ENCODE results near the gene HPCAL1. TPM values are rescaled to one million over a fixed set of nuclear protein-coding genes. Genes with fewer than 3 reads are reported as not detected.

The HPCAL1 gene
- total and polyA plus RNA-seq, 7 experiments from 2014 or later, result 44.9 to 137 (median 89.2) TPM

GRCh38 chr2:10278029-10278762 is 24.5 kb upstream of the HPCAL1 start:
- H3K4me3 Mint-ChIP-seq, result no peak overlapping the region
- Histone ChIP-seq H3K27ac (ENCODE audit: low read depth, low read length) (no peak overlapping the region), H3K4me3 (ENCODE audit: low read length) (no peak overlapping the region), H3K27me3 (ENCODE audit: control insufficient read depth in 2 of 2, insufficient read depth in 2 of 2, low read length in 2 of 2) (no peaks in the 10 kb centered on the region), H3K9me3 (ENCODE audit: control insufficient read depth in 2 of 3, low read length in 3 of 3) (no peaks in the 10 kb centered on the region), H3K36me3 (ENCODE audit: control insufficient read depth in 2 of 3, insufficient read depth in 3 of 3, low read length in 3 of 3) (no peaks in the 10 kb centered on the region), H3K4me1 (ENCODE audit: control insufficient read depth in 2 of 2, insufficient read depth in 2 of 2, low read length in 2 of 2) (peaks cover 0 to 5% of the 10 kb centered on the region in 2 donors)
- H3K27ac Mint-ChIP-seq, result peak overlapping the region in 3 of 9 donors; percentile 16 to 71 (median 69)
- intact Hi-C loops (cut with micrococcal nuclease), result no loop called here
- H3K27me3 Mint-ChIP-seq, result no peaks in the 10 kb centered on the region
- peaks cover 5 to 25% (median 8%) of the 10 kb centered on the region in 7 donors for H3K4me1 Mint-ChIP-seq
- ChIA-PET CTCF (interaction anchor here (1.0 kb wide), 1 partner anchor 131 kb away, joined by 3 read pairs; no protein-coding TSS in a partner anchor), POLR2A (no interaction called here)
- no peaks in the 10 kb centered on the region for H3K36me3 Mint-ChIP-seq
- peaks cover 0 to 7% (median 0%) of the 10 kb centered on the region in 11 donors for H3K9me3 Mint-ChIP-seq
- ATAC-seq, result peak; percentile 82
- DNase-seq, result peak in 1 of 9 donors; percentile 34

GRCh38 chr2:10278763-10279471 is 23.8 kb upstream of the HPCAL1 start:
- no peaks in the 10 kb centered on the region for H3K36me3 Mint-ChIP-seq
- POLR2A ChIA-PET, result interaction anchor here (1.0 kb wide), 1 partner anchor 26 kb away, joined by 3 read pairs; no protein-coding TSS in a partner anchor

GRCh38 chr2:10279472-10279870 is 23.2 kb upstream of the HPCAL1 start:
- H3K27ac ChIP-seq (ENCODE audit: low read depth, low read length), result no peak overlapping the region
- peaks cover 0 to 5% of the 10 kb centered on the region in 2 donors for H3K4me1 ChIP-seq (ENCODE audit: control insufficient read depth in 2 of 2, insufficient read depth in 2 of 2, low read length in 2 of 2)
- ChIA-PET CTCF (interaction anchor here (0.5 to 1.2 kb wide), 3 partner anchors 129 to 136 kb away, joined by 3 to 5 read pairs (median 3); no protein-coding TSS in a partner anchor), POLR2A (interaction anchor here (0.9 to 1.0 kb wide), 2 partner anchors 13 to 26 kb away, joined by 3 read pairs; no protein-coding TSS in a partner anchor)
- H3K27me3 ChIP-seq (ENCODE audit: control insufficient read depth in 2 of 2, insufficient read depth in 2 of 2, low read length in 2 of 2), result no peaks in the 10 kb centered on the region
- no peaks in the 10 kb centered on the region for H3K36me3 ChIP-seq (ENCODE audit: control insufficient read depth in 2 of 3, insufficient read depth in 3 of 3, low read length in 3 of 3)
- ATAC-seq (no peak), DNase-seq (no peak)
- H3K4me3 ChIP-seq (ENCODE audit: low read length), result no peak overlapping the region
- Mint-ChIP-seq H3K27me3 (no peaks in the 10 kb centered on the region), H3K4me1 (peaks cover 5 to 25% (median 13%) of the 10 kb centered on the region in 7 donors), H3K9me3 (peaks cover 0 to 7% (median 0%) of the 10 kb centered on the region in 11 donors), H3K27ac (peak overlapping the region in 2 of 9 donors; percentile 13 to 73), H3K4me3 (peak overlapping the region in 1 of 10 donors; percentile 2), H3K36me3 (no peaks in the 10 kb centered on the region)
- no peaks in the 10 kb centered on the region for H3K9me3 ChIP-seq (ENCODE audit: control insufficient read depth in 2 of 3, low read length in 3 of 3)
- intact Hi-C loops (cut with micrococcal nuclease), result no loop called here

More at GRCh38 chr2:10278763-10279471, 23.8 kb upstream of the HPCAL1 start:
- H3K27me3 ChIP-seq (ENCODE audit: control insufficient read depth in 2 of 2, insufficient read depth in 2 of 2, low read length in 2 of 2), result no peaks in the 10 kb centered on the region
- H3K27ac ChIP-seq (ENCODE audit: low read depth, low read length), result no peak overlapping the region
- no peaks in the 10 kb centered on the region for H3K36me3 ChIP-seq (ENCODE audit: control insufficient read depth in 2 of 3, insufficient read depth in 3 of 3, low read length in 3 of 3)
- H3K4me1 Mint-ChIP-seq, result peaks cover 5 to 25% (median 13%) of the 10 kb centered on the region in 7 donors
- CTCF ChIA-PET, result interaction anchor here (0.5 to 1.0 kb wide), 2 partner anchors 130 to 136 kb away, joined by 3 to 5 read pairs; no protein-coding TSS in a partner anchor
- ATAC-seq (no peak), DNase-seq (no peak)
- intact Hi-C loops (cut with micrococcal nuclease), result no loop called here
- no peaks in the 10 kb centered on the region for H3K9me3 ChIP-seq (ENCODE audit: control insufficient read depth in 2 of 3, low read length in 3 of 3)
- H3K9me3 Mint-ChIP-seq, result peaks cover 0 to 7% (median 0%) of the 10 kb centered on the region in 11 donors
- H3K27me3 Mint-ChIP-seq, result no peaks in the 10 kb centered on the region
- H3K4me3 Mint-ChIP-seq, result peak overlapping the region in 1 of 10 donors; percentile 2
- H3K27ac Mint-ChIP-seq, result peak overlapping the region in 5 of 9 donors; percentile 18 to 71 (median 48)
- H3K4me3 ChIP-seq (ENCODE audit: low read length), result no peak overlapping the region
- peaks cover 0 to 5% of the 10 kb centered on the region in 2 donors for H3K4me1 ChIP-seq (ENCODE audit: control insufficient read depth in 2 of 2, insufficient read depth in 2 of 2, low read length in 2 of 2)

DNA sequence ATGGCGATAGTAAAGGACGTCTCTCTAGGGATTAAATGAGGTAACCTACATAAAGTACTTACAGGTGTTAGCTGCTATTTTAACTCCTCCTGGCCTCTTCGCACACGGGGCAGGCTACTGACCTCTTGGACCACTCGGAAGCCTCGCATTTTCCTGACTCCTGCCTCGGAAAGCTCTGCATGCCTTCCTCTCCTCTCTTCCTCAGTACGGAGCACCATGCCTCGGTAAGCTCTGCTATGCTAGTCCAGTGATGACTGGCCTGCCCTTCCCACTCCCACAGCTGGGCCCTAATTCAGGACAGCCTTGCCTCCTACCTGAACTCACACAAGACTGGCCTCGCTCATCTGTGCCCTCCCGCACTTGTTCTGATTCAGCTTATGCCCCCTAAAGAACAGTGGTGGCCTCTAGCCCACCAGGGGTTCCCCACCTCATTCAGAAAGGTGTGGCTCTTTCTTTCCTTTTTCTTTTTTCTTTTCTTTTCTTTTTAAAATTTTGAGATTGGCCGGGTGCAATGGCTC is 22.7 kb upstream of the HPCAL1 start:
- POLR2A ChIA-PET, result interaction anchor here (0.9 kb wide), 1 partner anchor 13 kb away, joined by 3 read pairs; no protein-coding TSS in a partner anchor
- Mint-ChIP-seq H3K36me3 (no peaks in the 10 kb centered on the region), H3K27ac (peak overlapping the region in 2 of 9 donors; percentile 59 to 73), H3K27me3 (no peaks in the 10 kb centered on the region), H3K9me3 (peaks cover 0 to 7% (median 0%) of the 10 kb centered on the region in 11 donors), H3K4me3 (no peak overlapping the region), H3K4me1 (peaks cover 5 to 28% (median 13%) of the 10 kb centered on the region in 7 donors)
- DNase-seq (no peak), ATAC-seq (no peak)
- Histone ChIP-seq H3K4me3 (ENCODE audit: low read length) (no peak overlapping the region), H3K27me3 (ENCODE audit: control insufficient read depth in 2 of 2, insufficient read depth in 2 of 2, low read length in 2 of 2) (no peaks in the 10 kb centered on the region), H3K4me1 (ENCODE audit: control insufficient read depth in 2 of 2, insufficient read depth in 2 of 2, low read length in 2 of 2) (peaks cover 0 to 5% of the 10 kb centered on the region in 2 donors), H3K36me3 (ENCODE audit: control insufficient read depth in 2 of 3, insufficient read depth in 3 of 3, low read length in 3 of 3) (no peaks in the 10 kb centered on the region), H3K9me3 (ENCODE audit: control insufficient read depth in 2 of 3, low read length in 3 of 3) (no peaks in the 10 kb centered on the region), H3K27ac (ENCODE audit: low read depth, low read length) (no peak overlapping the region)
- intact Hi-C loops (cut with micrococcal nuclease), result no loop called here
- CTCF ChIA-PET, result interaction anchor here (1.2 kb wide), 1 partner anchor 128 kb away, joined by 3 read pairs; no protein-coding TSS in a partner anchor

- CTCF ChIA-PET, result no interaction called here
- peaks cover 0 to 5% (median 0%) of the 10 kb centered on the region in 11 donors for H3K9me3 Mint-ChIP-seq
- intact Hi-C loops (cut with micrococcal nuclease), result no loop called here
- DNase-seq (no peak), ATAC-seq (no peak)
- no peak overlapping the region for H3K4me3 Mint-ChIP-seq
- H3K27me3 ChIP-seq (ENCODE audit: control insufficient read depth in 2 of 2, insufficient read depth in 2 of 2, low read length in 2 of 2), result no peaks in the 10 kb centered on the region
- H3K36me3 ChIP-seq (ENCODE audit: control insufficient read depth in 2 of 3, insufficient read depth in 3 of 3, low read length in 3 of 3), result no peaks in the 10 kb centered on the region
- POLR2A ChIA-PET, result no interaction called here
- H3K4me1 ChIP-seq (ENCODE audit: control insufficient read depth in 2 of 2, insufficient read depth in 2 of 2, low read length in 2 of 2), result peaks cover 0 to 5% of the 10 kb centered on the region in 2 donors
- H3K27ac ChIP-seq (ENCODE audit: low read depth, low read length), result no peak overlapping the region
- no peaks in the 10 kb centered on the region for H3K36me3 Mint-ChIP-seq
- peak overlapping the region in 2 of 9 donors; percentile 15 to 46 for H3K27ac Mint-ChIP-seq
- no peaks in the 10 kb centered on the region for H3K27me3 Mint-ChIP-seq
- H3K9me3 ChIP-seq (ENCODE audit: control insufficient read depth in 2 of 3, low read length in 3 of 3), result no peaks in the 10 kb centered on the region
- no peak overlapping the region for H3K4me3 ChIP-seq (ENCODE audit: low read length)
- H3K4me1 Mint-ChIP-seq, result peaks cover 5 to 32% (median 13%) of the 10 kb centered on the region in 7 donors
Observed at GRCh38 chr2:10281891-10282290, 20.8 kb upstream of the HPCAL1 start.

DNA sequence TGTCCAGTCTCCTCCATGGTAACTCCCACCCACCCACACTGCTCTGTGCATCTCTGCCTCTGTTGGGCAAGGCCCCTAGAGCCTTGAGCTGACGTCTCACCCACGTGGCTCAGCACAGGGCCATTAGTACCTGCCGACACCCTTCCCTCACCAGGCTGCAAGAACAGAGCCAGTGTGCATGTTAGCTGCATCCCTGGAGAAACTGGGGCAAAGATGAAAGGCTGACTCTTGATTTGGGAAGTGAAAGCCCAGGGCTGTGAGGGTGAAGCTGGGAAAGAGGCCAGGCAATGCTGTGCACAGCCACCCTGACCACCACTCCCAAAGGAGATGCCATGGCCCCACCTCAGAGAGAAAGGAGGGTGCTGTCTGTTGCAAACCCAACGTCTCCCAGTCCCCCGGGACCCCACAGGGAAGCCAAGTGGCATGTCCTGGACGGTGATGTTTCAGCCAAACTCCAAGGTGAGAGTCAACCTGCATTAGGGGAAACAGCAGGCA is 20.0 kb upstream of the HPCAL1 start:
- Mint-ChIP-seq H3K9me3 (peaks cover 0 to 2% (median 0%) of the 10 kb centered on the region in 11 donors), H3K4me3 (no peak overlapping the region), H3K27me3 (no peaks in the 10 kb centered on the region), H3K27ac (peak overlapping the region in 1 of 9 donors; percentile 15), H3K4me1 (peaks cover 5 to 27% (median 11%) of the 10 kb centered on the region in 7 donors), H3K36me3 (no peaks in the 10 kb centered on the region)
- no peak overlapping the region for H3K4me3 ChIP-seq (ENCODE audit: low read length)
- POLR2A ChIA-PET, result no interaction called here
- H3K27me3 ChIP-seq (ENCODE audit: control insufficient read depth in 2 of 2, insufficient read depth in 2 of 2, low read length in 2 of 2), result no peaks in the 10 kb centered on the region
- CTCF ChIA-PET, result no interaction called here
- no peak for ATAC-seq
- H3K4me1 ChIP-seq (ENCODE audit: control insufficient read depth in 2 of 2, insufficient read depth in 2 of 2, low read length in 2 of 2), result peaks cover 0 to 5% of the 10 kb centered on the region in 2 donors
- no peaks in the 10 kb centered on the region for H3K36me3 ChIP-seq (ENCODE audit: control insufficient read depth in 2 of 3, insufficient read depth in 3 of 3, low read length in 3 of 3)
- no peak for DNase-seq
- no peak overlapping the region for H3K27ac ChIP-seq (ENCODE audit: low read depth, low read length)
- H3K9me3 ChIP-seq (ENCODE audit: control insufficient read depth in 2 of 3, low read length in 3 of 3), result no peaks in the 10 kb centered on the region
- intact Hi-C loops (cut with micrococcal nuclease), result no loop called here
